NCI-H446 (cell line): Measurements from ENCODE around the gene HSPA12B.

Source experiments
- DNase-seq, 2 experiments: peaks; one replicate each; lab custom pipeline; 2025; lab: John Stamatoyannopoulos, UW

The HSPA12B gene

DNA sequence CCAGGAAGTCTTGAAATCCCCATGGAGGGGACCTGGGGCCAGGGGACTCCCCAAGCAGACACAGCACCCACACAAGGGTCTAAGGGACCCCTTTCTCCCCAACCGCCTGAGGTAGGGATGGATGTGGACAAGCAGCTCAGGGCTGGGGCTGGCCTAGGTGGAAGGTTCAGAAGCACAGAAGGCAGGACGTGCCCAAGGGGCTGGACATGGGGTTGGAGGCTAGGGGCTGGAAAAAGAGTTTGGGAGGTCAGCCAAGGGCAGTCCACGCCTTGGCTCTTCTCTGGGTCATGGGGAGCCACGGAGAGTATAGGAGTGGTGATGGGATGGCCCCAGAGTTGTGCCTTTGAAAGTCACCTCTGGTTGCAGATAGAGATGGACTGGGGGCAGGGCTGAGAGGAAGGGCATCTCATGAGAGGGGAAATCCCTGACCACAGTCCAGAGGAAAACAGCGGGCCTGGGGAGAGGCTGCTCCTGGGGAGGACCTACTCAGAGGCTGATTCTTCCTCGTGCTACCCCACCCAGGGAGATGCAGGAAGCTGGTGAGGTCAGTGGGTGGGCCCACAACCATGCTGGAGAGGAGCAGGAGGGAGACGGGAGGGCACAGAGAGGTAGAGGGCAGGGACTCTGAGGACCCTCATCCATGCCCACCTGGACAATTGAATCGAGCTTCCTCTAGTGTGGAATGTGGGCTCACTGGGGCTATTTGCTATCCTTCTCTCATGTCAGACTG is 2.5 kb upstream of the HSPA12B start:
- no peak for DNase-seq

DNA sequence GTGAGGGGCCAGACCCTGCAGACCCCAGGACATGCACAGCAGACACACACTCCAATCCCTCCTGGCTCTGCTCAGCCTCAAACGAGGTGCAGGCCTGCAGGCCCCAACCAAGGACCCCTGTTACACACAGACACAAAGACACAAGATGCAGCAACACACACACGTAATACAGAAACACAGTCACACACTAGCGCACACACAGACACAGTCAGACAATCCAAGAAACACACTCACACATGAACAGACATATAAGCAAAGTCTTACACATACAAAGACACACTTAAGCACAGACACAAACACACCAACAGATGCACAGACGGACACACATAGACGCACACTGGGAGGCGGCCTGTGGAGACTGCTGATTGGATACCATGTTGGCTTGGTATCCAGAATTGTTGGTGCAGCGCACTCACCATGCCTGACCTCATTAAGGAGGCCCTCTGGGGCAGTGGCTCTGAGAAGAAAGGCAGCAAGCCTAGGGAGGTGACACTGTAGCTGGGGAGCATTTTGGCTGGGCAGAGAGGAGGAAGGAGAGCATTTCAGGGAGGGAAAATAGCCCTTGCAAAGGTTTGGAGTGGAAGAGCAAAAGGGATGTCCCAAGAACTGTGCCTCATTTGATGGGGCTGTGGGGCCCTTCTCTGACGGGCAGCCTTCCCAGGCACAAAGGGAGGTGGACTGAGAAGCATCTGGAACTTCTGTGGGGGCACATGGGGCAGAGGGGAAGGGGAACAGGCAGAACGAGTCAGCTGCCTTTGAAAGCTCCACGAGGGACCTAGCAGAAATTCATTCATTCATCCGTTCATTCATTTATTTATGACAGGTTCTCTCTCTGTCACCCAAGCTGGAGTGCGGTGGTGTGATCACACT is 1.4 kb upstream of the HSPA12B start:
- no peak for DNase-seq

DNA sequence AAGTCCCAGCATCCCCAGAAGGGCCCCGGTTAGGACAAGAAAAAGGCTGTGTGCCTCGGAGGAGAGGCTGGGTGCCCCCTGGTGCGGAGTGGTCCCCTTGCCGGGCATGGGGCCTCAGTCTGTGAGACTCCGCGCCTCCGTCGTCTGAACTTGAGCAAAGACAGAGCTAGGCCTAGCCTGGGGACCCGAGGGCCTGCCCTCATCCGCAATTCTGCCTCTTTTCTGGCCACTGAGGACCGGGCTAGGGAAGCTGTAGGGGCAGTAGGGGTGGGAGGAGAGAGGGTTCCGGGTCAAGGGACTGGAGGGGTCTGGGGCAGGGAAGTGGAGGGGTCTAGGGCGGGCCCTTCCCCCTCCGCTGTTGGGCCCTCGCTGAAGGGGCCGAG is 550 bp upstream of the HSPA12B start:
- no peak for DNase-seq

DNA sequence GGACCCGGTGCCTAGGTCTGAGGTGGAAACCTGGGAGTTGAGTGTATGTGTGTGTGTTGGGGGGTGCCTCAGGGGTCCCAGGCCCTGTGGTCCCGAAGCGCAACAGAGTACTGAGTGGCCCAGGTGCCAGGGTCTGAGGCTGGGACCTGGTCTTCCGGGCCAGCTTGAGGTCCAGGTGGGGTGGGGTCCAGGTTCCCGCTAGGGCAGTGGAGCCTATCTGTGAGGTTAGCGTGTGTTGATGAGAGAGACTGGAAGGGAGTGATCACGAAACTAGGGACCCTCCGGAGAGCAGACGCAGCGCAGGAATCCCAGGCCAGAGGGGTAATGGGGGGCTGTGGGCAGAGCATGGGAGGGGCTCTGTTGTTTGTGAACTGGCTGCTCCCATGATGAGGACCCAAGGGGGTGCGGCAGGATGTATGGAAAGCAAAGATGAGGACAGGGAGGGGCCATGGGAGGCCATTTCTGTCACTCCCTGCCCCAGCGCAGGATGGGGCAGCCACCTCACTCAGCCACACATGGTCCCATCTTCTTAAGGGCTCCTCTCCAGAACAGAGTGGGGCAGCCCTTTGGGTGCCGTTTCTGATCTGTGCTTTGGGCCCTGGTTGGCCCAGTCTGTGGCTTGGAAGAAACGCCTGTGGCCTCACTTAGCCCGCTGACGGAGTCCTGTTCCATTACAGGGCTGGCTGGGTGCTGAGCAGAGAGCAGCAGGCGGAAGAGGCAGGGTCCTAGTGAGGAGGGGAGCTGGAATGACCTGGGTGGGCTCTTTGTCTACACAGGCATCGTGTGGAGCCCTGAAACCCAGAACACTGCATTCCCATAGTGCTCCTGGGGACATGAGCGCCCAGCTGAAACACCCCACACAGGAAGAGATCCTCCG is 872 bp downstream of the HSPA12B start:
- no peak for DNase-seq

- DNase-seq = no peak
Measured at GRCh38 chr20:3734111-3734843, 1.8 kb downstream of the HSPA12B start.

DNA sequence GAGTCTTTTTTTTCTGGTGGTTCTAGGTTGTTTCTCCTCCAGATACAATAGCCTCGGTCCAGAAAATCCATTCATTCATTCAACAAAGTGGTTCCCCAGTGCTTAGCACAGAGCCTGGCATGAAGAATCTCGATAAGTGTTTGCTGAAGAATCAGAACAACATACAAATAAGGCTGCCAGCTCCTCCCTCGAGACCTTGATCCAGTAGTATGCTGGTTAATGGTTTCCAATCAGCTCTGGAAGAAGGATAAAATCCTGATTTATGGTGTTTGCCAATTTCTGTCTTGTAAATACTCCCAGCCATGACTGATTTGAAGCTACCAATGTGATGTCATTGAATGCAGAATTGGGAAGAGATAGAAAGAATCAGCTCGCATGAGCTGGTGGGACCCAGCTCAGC is 3.3 kb downstream of the HSPA12B start:
- DNase-seq = no peak

DNA sequence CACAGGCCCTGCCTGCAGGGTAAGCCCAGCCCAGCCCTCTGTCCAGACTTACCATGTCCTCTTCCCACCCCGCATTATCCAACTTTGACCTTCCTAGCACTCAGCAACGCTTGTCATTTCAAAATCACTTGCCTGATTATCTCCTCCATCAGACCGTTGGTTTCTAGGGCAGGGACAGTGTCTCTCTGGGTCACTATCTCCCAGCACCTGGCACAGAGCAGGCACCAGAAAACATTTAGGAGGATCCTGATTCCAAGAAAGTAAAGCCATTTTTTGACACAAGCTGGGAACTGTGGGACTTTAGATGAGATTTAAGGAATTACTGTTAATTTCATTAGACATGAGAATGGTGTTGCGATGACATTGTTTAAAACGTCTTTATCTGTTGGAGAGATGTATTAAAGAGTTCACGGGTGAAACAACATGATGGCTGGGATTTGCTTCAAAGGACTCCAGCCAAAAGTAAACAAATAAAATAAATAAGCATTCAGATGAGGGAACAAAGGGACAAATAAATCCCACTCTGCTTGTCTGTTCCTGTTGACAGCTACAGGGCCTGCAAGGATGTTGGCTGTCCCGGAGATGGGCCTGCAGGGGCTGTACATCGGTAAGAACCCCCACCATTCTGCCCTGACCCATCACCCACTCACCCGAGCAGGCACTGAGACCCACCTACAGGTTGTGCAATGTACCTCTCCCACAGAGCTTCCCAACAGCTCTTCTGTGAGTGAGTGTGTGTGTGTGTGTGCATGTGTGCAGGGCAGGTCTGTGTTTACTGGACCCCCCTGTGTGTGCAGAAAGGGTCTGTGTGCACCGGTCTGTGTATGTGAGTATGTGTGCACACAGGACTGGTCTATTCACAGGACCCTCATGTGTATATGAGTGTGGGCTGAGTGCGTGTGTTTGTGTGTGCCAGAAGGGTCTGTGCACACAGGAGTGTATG is 5.9 kb downstream of the HSPA12B start:
- DNase-seq = no peak

GRCh38 chr20:3739054-3739925 is 6.8 kb downstream of the HSPA12B start:
- DNase-seq = no peak

GRCh38 chr20:3739926-3740451 is 7.5 kb downstream of the HSPA12B start:
- no peak for DNase-seq

GRCh38 chr20:3740615-3741301 is 8.3 kb downstream of the HSPA12B start:
- no peak for DNase-seq

DNA sequence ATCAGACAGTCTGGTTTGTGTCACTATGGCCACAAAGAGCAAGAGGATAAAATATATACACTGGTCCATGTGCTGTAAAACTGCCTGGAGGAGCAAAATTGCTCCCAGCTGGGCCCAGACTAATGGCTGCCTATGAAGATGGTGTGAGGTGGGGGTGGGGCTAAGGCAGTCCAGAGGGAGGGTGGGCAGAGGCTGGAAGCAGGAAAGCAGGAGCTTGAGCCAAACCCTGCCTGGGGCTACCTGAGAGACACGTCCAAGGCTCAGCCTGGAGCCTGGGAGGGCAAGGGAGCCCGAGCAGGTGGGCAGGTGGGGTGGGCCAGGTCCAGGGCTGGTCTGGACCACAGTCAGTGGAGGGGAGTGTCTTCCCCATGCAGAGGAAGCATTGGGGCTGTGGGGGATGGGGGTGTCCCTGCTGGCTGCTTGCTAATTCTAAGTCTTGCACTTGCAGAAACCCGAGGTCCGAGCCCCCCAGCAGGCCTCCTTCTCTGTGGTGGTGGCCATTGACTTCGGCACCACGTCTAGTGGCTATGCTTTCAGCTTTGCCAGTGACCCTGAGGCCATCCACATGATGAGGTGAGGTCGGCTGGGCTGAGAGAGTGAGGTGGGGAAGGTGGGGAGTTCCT is 9.5 kb downstream of the HSPA12B start:
- DNase-seq = no peak

DNA sequence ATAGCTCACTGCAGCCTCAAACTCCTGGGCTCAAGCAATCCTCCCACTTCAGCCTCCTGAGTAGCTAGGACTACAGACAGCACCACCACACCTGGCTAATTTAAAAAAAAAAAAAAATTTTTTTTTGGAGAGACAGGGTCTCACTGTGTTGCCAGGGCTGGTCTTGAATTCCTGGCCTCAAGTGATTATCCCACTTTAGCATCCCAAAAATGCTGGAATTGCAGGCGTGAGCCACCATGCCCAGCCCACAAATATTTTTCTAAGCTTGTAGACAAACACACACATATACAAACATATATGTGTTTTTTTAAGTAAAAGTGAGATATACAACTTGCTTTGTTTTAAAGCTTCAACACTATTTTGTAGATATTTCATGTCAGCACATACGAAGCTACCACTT is 10.8 kb downstream of the HSPA12B start:
- no peak for DNase-seq

GRCh38 chr20:3744037-3744436 is 11.6 kb downstream of the HSPA12B start:
- no peak for DNase-seq

DNA sequence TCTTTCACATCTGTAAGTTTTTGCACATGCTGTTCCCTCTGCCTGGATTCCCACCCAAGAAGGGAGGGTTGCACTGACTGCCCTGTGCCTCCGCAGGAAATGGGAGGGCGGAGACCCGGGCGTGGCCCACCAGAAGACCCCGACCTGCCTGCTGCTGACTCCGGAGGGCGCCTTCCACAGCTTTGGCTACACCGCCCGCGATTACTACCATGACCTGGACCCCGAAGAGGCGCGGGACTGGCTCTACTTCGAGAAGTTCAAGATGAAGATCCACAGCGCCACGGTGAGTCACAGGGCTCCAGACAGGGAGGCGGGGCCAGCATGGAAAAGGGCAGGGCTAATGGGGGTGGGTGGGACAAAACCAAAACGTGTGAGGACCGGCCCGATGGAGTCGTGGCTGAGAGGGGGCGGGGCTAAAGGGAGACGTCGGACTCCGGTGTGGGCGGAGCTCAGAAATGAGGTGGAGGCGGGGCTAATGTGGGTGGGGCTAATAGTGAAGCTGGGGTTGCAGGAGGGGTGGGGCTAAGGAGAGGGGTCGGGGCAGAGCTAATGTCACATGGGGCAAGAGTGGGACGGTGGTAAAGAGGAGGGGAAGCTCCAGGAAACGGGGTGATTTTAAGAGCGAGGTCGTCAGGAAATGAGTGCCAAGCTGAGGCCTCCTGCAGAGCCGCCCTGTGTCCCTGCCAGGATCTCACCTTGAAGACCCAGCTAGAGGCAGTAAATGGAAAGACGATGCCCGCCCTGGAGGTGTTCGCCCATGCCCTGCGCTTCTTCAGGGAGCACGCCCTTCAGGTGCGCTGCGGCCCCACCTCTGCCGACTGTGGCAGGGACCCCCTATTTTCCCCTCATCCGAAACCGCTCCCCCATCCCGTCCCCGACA is 12.6 kb downstream of the HSPA12B start:
- DNase-seq = peak in 1 of 2 experiments; percentile 38

DNA sequence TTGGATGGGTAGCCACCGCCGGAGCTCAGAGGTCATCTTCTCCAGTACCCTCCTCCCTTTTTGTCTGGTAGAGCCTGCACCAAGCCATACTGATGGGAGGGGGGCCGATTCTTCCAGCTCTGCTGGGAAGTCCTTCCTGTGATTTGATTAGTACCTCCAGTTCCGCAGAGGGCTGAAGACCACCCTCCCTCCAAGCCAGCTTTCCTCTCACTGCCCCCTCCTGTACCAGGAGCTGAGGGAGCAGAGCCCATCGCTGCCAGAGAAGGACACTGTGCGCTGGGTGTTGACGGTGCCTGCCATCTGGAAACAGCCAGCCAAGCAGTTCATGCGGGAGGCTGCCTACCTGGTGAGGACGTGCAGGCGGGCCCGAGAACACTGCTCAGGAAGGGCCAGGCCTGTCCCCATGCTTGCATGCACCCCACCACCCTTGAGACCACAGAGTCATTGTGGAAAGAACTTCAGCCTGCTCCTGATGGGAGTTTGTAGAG is 13.2 kb downstream of the HSPA12B start:
- no peak for DNase-seq

- DNase-seq = no peak
Measured at GRCh38 chr20:3747471-3747870, 15.0 kb downstream of the HSPA12B start.

DNA sequence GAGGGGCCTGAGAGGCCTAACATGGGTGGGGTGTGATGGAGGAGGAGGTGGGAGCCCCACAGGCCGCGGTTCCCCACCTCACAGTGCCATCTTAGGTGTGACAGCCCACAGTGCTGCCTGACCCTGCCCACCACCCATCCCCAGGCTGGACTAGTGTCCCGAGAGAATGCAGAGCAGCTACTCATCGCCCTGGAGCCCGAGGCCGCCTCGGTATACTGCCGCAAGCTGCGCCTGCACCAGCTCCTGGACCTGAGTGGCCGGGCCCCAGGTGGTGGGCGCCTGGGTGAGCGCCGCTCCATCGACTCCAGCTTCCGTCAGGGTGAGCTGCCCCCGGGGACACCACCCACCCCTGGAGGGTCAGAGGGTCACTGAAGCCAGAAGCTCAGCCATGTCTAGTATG is 15.6 kb downstream of the HSPA12B start:
- DNase-seq = no peak
